WTC11 (cell line): ENCODE data around the gene PRKCE. TPM values are rescaled to one million over a fixed set of nuclear protein-coding genes. Genes with fewer than 3 reads are reported as not detected.

Experiments used
- ATAC-seq: fragments of 200-7000 bp; cut with Tn5 transposase; 2 replicates; pipeline ENCODE4 v1.10.0; 2021; ENCODE audit warnings: mild to moderate bottlenecking, moderate library complexity
- CTCF ChIA-PET: fragments of 300-600 bp; sonication (Branson Sonifier 250); formaldehyde crosslinking; loops from one replicate; lab custom pipeline; 2021; ENCODE audit warnings: antibody characterized with exemption; lab: Charles Lee
- POLR2A ChIA-PET: fragments of 350-600 bp; sonication (Branson Sonifier 250); formaldehyde crosslinking; loops from one replicate; lab custom pipeline; 2021; ENCODE audit warnings: antibody characterized with exemption; lab: Charles Lee
- DNase-seq: peaks from one replicate; pipeline ENCODE4 v3.0.0; 2021; ENCODE audit warnings: low spot score
- H3K27ac Mint-ChIP-seq: 2 replicates; pipeline ENCODE4 v1.8.0; 2021; ENCODE audit warnings: mixed read lengths
- H3K27me3 Mint-ChIP-seq: 2 replicates; pipeline ENCODE4 v1.8.0; 2021; ENCODE audit warnings: low read depth, mild to moderate bottlenecking, moderate library complexity, mixed read lengths
- H3K36me3 Mint-ChIP-seq: 2 replicates; pipeline ENCODE4 v1.8.0; 2021; ENCODE audit warnings: mixed read lengths
- H3K4me1 Mint-ChIP-seq: 2 replicates; pipeline ENCODE4 v1.8.0; 2022; ENCODE audit warnings: mixed read lengths
- H3K4me3 Mint-ChIP-seq: 2 replicates; pipeline ENCODE4 v1.8.0; 2021; ENCODE audit warnings: mild to moderate bottlenecking, moderate library complexity, mixed read lengths
- H3K9me3 Mint-ChIP-seq: 2 replicates; pipeline ENCODE4 v1.8.0; 2021; ENCODE audit warnings: mixed read lengths
- ELF4 ChIP-seq: sonication (generic); formaldehyde crosslinking; IDR thresholded peaks from 2 replicates; pipeline ENCODE4 v1.8.1; 2022; ENCODE audit warnings: low read depth, mild to moderate bottlenecking, moderate library complexity, missing genetic modification reagents
- EMX1 ChIP-seq: fragments of 250-450 bp; sonication (Bioruptor Pico); IDR thresholded peaks from 2 replicates; pipeline ENCODE4 v1.8.0; 2021; ENCODE audit warnings: mild to moderate bottlenecking
- ETV6 ChIP-seq: sonication (generic); formaldehyde crosslinking; IDR thresholded peaks from 2 replicates; pipeline ENCODE4 v1.8.1; 2022; ENCODE audit warnings: mild to moderate bottlenecking, missing genetic modification reagents
- HMGA2 ChIP-seq: fragments of 250-450 bp; sonication (Bioruptor Pico); IDR thresholded peaks from 2 replicates; pipeline ENCODE4 v1.4.0; 2021; ENCODE audit warnings: mild to moderate bottlenecking, moderate library complexity
- MLX ChIP-seq: sonication (generic); formaldehyde crosslinking; IDR thresholded peaks from 2 replicates; pipeline ENCODE4 v1.8.1; 2023; ENCODE audit warnings: mild to moderate bottlenecking, missing genetic modification reagents, moderate library complexity
- OVOL2 ChIP-seq: fragments of 250-450 bp; sonication (Bioruptor Pico); IDR thresholded peaks from 2 replicates; pipeline ENCODE4 v1.9.0; 2021; ENCODE audit warnings: mild to moderate bottlenecking, borderline replicate concordance
- RORB ChIP-seq: fragments of 250-450 bp; sonication (Bioruptor Pico); IDR thresholded peaks from 2 replicates; pipeline ENCODE4 v1.9.0; 2021; ENCODE audit warnings: mild to moderate bottlenecking
- SMAD3 ChIP-seq: sonication (generic); formaldehyde crosslinking; IDR thresholded peaks from 2 replicates; pipeline ENCODE4 v1.8.0; 2022; ENCODE audit warnings: missing genetic modification reagents, mild to moderate bottlenecking, borderline replicate concordance
- ZNF263 ChIP-seq: sonication (generic); formaldehyde crosslinking; IDR thresholded peaks from 2 replicates; pipeline ENCODE4 v1.8.1; 2022; ENCODE audit warnings: low read depth, mild to moderate bottlenecking, moderate library complexity, missing genetic modification reagents
- ZNF532 ChIP-seq: fragments of 250-450 bp; sonication (Bioruptor Pico); IDR thresholded peaks from 2 replicates; pipeline ENCODE4 v1.9.0; 2021; ENCODE audit warnings: mild to moderate bottlenecking, borderline replicate concordance
- total RNA-seq: library from RNA; stranded (reverse); gene quantifications from 3 replicates; pipeline ENCODE4 v1.2.3, GENCODE V29; 2021
- TF ChIP-seq, protein P1 (sequence below): fragments of 250-450 bp; sonication (Bioruptor Pico); IDR thresholded peaks from 2 replicates; pipeline ENCODE4 v1.9.0; 2021; ENCODE audit warnings: mild to moderate bottlenecking
- TF ChIP-seq, protein P2 (sequence below): fragments of 250-450 bp; sonication (Bioruptor Pico); IDR thresholded peaks from 2 replicates; pipeline ENCODE4 v1.9.0; 2021; ENCODE audit warnings: mild to moderate bottlenecking
- TF ChIP-seq, protein P3 (sequence below): fragments of 250-450 bp; sonication (Bioruptor Pico); conservative IDR thresholded peaks from 2 replicates; pipeline ENCODE4 v1.9.0; 2021; ENCODE audit warnings: mild to moderate bottlenecking
- TF ChIP-seq, protein P4 (sequence below): fragments of 250-450 bp; sonication (Bioruptor Pico); IDR thresholded peaks from 2 replicates; pipeline ENCODE4 v1.8.0; 2021; ENCODE audit warnings: mild to moderate bottlenecking
- TF ChIP-seq, protein P5 (sequence below): sonication (generic); formaldehyde crosslinking; IDR thresholded peaks from 2 replicates; pipeline ENCODE4 v1.8.1; 2022; ENCODE audit warnings: mild to moderate bottlenecking, missing genetic modification reagents, moderate library complexity, borderline replicate concordance
- TF ChIP-seq, protein P6 (sequence below): fragments of 200-600 bp; IDR thresholded peaks from 2 replicates; pipeline ENCODE4 v1.8.0; 2022; ENCODE audit warnings: antibody characterized with exemption

The PRKCE gene
- total RNA-seq, 1 experiment from 2014 or later, result 5.8 TPM

DNA sequence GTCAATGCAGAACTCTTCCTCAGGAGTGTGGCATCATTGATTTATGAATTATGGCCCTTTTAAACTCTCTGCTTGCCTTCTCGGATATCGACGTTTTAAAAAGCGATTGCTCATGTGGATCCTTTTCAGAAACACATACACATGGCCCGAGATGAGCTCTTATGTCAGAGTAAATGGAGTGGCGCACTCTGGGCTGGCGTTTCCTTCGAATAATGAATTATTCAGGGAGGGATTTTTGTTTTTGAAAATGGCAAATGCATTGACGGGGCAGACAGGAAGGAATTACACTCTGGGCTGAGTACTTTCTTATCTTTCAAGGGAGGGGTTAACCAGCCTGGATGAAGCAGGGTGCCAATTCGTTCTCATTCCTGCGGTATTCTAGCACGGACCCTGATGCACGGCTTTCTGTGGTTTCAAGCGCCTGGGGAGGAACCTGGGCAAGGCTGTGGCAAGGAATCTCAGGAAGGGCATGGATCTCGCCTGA lies 142.7 kb downstream of the PRKCE start (continued):
- TF ChIP-seq, protein P1, sequence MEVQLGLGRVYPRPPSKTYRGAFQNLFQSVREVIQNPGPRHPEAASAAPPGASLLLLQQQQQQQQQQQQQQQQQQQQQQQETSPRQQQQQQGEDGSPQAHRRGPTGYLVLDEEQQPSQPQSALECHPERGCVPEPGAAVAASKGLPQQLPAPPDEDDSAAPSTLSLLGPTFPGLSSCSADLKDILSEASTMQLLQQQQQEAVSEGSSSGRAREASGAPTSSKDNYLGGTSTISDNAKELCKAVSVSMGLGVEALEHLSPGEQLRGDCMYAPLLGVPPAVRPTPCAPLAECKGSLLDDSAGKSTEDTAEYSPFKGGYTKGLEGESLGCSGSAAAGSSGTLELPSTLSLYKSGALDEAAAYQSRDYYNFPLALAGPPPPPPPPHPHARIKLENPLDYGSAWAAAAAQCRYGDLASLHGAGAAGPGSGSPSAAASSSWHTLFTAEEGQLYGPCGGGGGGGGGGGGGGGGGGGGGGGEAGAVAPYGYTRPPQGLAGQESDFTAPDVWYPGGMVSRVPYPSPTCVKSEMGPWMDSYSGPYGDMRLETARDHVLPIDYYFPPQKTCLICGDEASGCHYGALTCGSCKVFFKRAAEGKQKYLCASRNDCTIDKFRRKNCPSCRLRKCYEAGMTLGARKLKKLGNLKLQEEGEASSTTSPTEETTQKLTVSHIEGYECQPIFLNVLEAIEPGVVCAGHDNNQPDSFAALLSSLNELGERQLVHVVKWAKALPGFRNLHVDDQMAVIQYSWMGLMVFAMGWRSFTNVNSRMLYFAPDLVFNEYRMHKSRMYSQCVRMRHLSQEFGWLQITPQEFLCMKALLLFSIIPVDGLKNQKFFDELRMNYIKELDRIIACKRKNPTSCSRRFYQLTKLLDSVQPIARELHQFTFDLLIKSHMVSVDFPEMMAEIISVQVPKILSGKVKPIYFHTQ (CRISPR knock-in tag), result no peak
- TF ChIP-seq, protein P2, sequence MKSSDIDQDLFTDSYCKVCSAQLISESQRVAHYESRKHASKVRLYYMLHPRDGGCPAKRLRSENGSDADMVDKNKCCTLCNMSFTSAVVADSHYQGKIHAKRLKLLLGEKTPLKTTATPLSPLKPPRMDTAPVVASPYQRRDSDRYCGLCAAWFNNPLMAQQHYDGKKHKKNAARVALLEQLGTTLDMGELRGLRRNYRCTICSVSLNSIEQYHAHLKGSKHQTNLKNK (CRISPR knock-in tag), result no peak
- TF ChIP-seq, protein P3, sequence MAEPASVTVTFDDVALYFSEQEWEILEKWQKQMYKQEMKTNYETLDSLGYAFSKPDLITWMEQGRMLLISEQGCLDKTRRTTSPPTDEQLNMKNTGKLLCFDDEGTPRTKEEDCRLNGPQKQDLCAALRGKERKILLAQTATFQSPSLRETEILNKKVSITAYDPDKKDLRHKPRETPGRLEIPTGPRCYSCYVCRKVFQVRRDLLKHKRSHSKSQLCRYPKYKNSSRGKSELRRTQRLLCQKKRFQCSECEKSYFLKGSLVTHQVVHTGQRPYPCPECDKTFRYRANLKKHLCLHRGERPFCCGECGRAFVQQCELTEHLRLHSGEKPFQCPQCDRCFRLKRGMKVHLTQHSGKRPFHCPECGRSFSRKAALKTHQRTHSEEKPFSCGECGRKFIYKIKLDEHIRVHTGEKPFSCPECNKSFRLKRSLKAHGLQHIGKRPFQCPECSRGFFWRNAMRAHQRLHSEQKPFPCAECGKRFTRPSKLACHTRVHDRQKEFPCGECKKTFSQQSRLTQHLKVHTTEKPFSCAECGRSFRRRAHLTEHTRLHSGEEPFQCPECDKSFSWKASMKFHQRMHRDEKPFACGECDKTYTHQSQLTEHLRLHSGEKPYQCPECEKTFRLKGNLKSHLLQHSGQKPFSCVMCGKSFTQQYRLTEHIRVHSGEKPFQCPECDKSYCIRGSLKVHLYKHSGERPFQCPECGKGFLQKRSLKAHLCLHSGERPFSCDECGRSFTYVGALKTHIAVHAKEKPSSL (CRISPR knock-in tag), result no peak
- TF ChIP-seq ZNF532 (CRISPR knock-in tag), result no peak
- TF ChIP-seq RORB (CRISPR knock-in tag), result no peak
- TF ChIP-seq, protein P4, sequence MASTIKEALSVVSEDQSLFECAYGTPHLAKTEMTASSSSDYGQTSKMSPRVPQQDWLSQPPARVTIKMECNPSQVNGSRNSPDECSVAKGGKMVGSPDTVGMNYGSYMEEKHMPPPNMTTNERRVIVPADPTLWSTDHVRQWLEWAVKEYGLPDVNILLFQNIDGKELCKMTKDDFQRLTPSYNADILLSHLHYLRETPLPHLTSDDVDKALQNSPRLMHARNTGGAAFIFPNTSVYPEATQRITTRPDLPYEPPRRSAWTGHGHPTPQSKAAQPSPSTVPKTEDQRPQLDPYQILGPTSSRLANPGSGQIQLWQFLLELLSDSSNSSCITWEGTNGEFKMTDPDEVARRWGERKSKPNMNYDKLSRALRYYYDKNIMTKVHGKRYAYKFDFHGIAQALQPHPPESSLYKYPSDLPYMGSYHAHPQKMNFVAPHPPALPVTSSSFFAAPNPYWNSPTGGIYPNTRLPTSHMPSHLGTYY (CRISPR knock-in tag), result no peak

DNA sequence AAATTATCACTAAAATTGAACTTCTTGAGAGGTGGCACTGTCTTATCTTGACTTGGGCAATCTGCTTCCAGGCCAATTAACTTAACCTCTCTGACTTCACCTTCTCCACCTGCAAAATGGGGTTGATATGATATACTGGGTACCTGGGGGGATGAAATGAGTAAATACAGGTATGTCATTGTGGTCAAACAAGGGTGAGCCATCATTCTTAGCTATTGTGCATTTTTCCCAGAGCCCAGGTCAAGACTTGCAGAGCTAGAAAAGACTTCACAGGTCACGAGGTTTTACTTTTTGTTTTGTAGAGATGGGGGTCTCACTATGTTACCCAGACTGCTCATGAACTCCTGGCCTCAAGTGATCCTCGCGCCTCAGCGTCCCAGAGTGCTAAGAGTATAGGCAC lies 145.0 kb downstream of the PRKCE start:
- H3K27me3 Mint-ChIP-seq, result no peaks in the 10 kb centered on the region
- H3K36me3 Mint-ChIP-seq, result no peaks in the 10 kb centered on the region
- CTCF ChIA-PET, result interaction anchor here (0.7 to 2.1 kb wide), 4 partner anchors 17 to 147 kb away, joined by 3 to 10 read pairs (median 8); no protein-coding TSS in a partner anchor
- H3K4me1 Mint-ChIP-seq, result 0 out of 2 replicates have a peak, but pooled peaks cover 6% of the 10 kb centered on the region
- POLR2A ChIA-PET, result interaction anchor here (0.5 kb wide), 1 partner anchor 927 kb away, joined by 3 read pairs; no protein-coding TSS in a partner anchor
- DNase-seq (no peak), ATAC-seq (no peak)
- H3K4me3 Mint-ChIP-seq, result no peak overlapping the region
- no peaks in the 10 kb centered on the region for H3K9me3 Mint-ChIP-seq
- H3K27ac Mint-ChIP-seq, result no peak overlapping the region
- TF ChIP-seq OVOL2 (CRISPR knock-in tag), result no peak
- TF ChIP-seq, protein P1 (CRISPR knock-in tag), result no peak
- TF ChIP-seq ZNF263 (CRISPR knock-in tag), result no peak
- no peak for TF ChIP-seq ELF4 (CRISPR knock-in tag)
- no peak for TF ChIP-seq MLX
- TF ChIP-seq, protein P5, sequence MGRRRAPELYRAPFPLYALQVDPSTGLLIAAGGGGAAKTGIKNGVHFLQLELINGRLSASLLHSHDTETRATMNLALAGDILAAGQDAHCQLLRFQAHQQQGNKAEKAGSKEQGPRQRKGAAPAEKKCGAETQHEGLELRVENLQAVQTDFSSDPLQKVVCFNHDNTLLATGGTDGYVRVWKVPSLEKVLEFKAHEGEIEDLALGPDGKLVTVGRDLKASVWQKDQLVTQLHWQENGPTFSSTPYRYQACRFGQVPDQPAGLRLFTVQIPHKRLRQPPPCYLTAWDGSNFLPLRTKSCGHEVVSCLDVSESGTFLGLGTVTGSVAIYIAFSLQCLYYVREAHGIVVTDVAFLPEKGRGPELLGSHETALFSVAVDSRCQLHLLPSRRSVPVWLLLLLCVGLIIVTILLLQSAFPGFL (CRISPR knock-in tag), result no peak
- TF ChIP-seq, protein P6, sequence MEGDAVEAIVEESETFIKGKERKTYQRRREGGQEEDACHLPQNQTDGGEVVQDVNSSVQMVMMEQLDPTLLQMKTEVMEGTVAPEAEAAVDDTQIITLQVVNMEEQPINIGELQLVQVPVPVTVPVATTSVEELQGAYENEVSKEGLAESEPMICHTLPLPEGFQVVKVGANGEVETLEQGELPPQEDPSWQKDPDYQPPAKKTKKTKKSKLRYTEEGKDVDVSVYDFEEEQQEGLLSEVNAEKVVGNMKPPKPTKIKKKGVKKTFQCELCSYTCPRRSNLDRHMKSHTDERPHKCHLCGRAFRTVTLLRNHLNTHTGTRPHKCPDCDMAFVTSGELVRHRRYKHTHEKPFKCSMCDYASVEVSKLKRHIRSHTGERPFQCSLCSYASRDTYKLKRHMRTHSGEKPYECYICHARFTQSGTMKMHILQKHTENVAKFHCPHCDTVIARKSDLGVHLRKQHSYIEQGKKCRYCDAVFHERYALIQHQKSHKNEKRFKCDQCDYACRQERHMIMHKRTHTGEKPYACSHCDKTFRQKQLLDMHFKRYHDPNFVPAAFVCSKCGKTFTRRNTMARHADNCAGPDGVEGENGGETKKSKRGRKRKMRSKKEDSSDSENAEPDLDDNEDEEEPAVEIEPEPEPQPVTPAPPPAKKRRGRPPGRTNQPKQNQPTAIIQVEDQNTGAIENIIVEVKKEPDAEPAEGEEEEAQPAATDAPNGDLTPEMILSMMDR, result no peak
- no peak for TF ChIP-seq ETV6 (CRISPR knock-in tag)
- TF ChIP-seq EMX1, result no peak
- TF ChIP-seq, protein P2 (CRISPR knock-in tag), result no peak
- no peak for TF ChIP-seq SMAD3 (CRISPR knock-in tag)
- TF ChIP-seq HMGA2, result no peak
